Measurements from ENCODE around the gene ISOC2. TPM values are rescaled to one million over a fixed set of nuclear protein-coding genes. Genes with fewer than 3 reads are reported as not detected.

Gene ISOC2
- polyA plus RNA-seq, 3 donors, result 14.8 to 20.2 (median 14.9) TPM

- H3K36me3 ChIP-seq (replicated peaks in 1 of 2; ENCODE audit: control insufficient read depth in 1 of 2, insufficient read depth in 2 of 2, low read length in 2 of 2), result peaks cover 0 to 5% of the 10 kb centered on the region in 2 donors
- TF ChIP-seq CTCF (IDR thresholded peaks at IDR 0.05), result no peak
- no peak for DNase-seq
- Mint-ChIP-seq H3K4me3 (no peak overlapping the region), H3K36me3 (peaks cover 17 to 29% of the 10 kb centered on the region in 2 donors), H3K27me3 (ENCODE audit: low read depth in 3 of 3) (peaks cover 19 to 26% (median 20%) of the 10 kb centered on the region in 3 donors), H3K4me1 (peaks cover 19% of the 10 kb centered on the region), H3K27ac (no peak overlapping the region), H3K9me3 (peaks cover 0 to 14% (median 9%) of the 10 kb centered on the region in 7 donors)
- intact Hi-C loops (cut with micrococcal nuclease), result loop anchor here (10.0 kb wide), 2 partner anchors 162 to 312 kb away; partner anchors contain the start of gene TNNT1 (in 1 of the 2)
- no peak overlapping the region for H3K27ac ChIP-seq (ENCODE audit: low read depth in 1 of 2, low read length in 2 of 2)
- peaks cover 3% of the 10 kb centered on the region for H4K20me1 ChIP-seq (ENCODE audit: insufficient read depth, low read length)
- H3K4me3 ChIP-seq (replicated peaks in 1 of 3; ENCODE audit: low read depth in 2 of 3, low read length in 3 of 3), result no peak overlapping the region
- no peak overlapping the region for H2AFZ ChIP-seq (ENCODE audit: insufficient read depth, low read depth, low read length, poor library complexity, severe bottlenecking)
- no peak overlapping the region for H3K4me2 ChIP-seq (replicated peaks; ENCODE audit: extremely low read depth, low read length, poor library complexity, severe bottlenecking)
- peaks cover 10 to 19% of the 10 kb centered on the region in 2 donors for H3K27me3 ChIP-seq (ENCODE audit: control insufficient read depth in 2 of 2, insufficient read depth in 2 of 2, low read length in 2 of 2)
- H3K9ac ChIP-seq (ENCODE audit: insufficient read depth, low read length, poor library complexity, severe bottlenecking), result no peak overlapping the region
- H3K4me1 ChIP-seq (ENCODE audit: control insufficient read depth in 1 of 2, insufficient read depth in 2 of 2, low read length in 2 of 2), result peaks cover 14 to 22% of the 10 kb centered on the region in 2 donors
- WGBS (ENCODE audit: insufficient coverage), result 94% methylated on average over 12 of the region's 14 CpGs
- H3K79me2 ChIP-seq (ENCODE audit: insufficient read depth, low read length), result no peaks in the 10 kb centered on the region
- H3K9me3 ChIP-seq (replicated peaks in 1 of 2; ENCODE audit: control insufficient read depth in 1 of 2, insufficient read depth in 1 of 2, low read length in 2 of 2), result peaks cover 5 to 7% of the 10 kb centered on the region in 2 donors
Measured at GRCh38 chr19:55456347-55456746, 5.1 kb downstream of the ISOC2 start.

GRCh38 chr19:55455576-55456235 is 5.7 kb downstream of the ISOC2 start:
- H3K4me1 Mint-ChIP-seq, result peaks cover 17% of the 10 kb centered on the region
- Histone ChIP-seq H3K4me1 (ENCODE audit: control insufficient read depth in 1 of 2, insufficient read depth in 2 of 2, low read length in 2 of 2) (peaks cover 7 to 15% of the 10 kb centered on the region in 2 donors), H3K36me3 (replicated peaks in 1 of 2; ENCODE audit: control insufficient read depth in 1 of 2, insufficient read depth in 2 of 2, low read length in 2 of 2) (peaks cover 0 to 5% of the 10 kb centered on the region in 2 donors), H3K27ac (ENCODE audit: low read depth in 1 of 2, low read length in 2 of 2) (no peak overlapping the region), H3K79me2 (ENCODE audit: insufficient read depth, low read length) (no peaks in the 10 kb centered on the region), H4K20me1 (ENCODE audit: insufficient read depth, low read length) (peaks cover 3% of the 10 kb centered on the region), H3K9me3 (replicated peaks in 1 of 2; ENCODE audit: control insufficient read depth in 1 of 2, insufficient read depth in 1 of 2, low read length in 2 of 2) (peaks cover 5 to 7% of the 10 kb centered on the region in 2 donors), H3K27me3 (ENCODE audit: control insufficient read depth in 2 of 2, insufficient read depth in 2 of 2, low read length in 2 of 2) (peaks cover 10 to 24% of the 10 kb centered on the region in 2 donors), H3K4me2 (replicated peaks; ENCODE audit: extremely low read depth, low read length, poor library complexity, severe bottlenecking) (no peak overlapping the region), H2AFZ (ENCODE audit: insufficient read depth, low read depth, low read length, poor library complexity, severe bottlenecking) (no peak overlapping the region), H3K9ac (ENCODE audit: insufficient read depth, low read length, poor library complexity, severe bottlenecking) (no peak overlapping the region), H3K4me3 (replicated peaks in 1 of 3; ENCODE audit: low read depth in 2 of 3, low read length in 3 of 3) (no peak overlapping the region)
- TF ChIP-seq CTCF (IDR thresholded peaks at IDR 0.05), result no peak
- WGBS (ENCODE audit: insufficient coverage), result 63% methylated on average over 9 of the region's 11 CpGs
- peaks cover 0 to 14% (median 9%) of the 10 kb centered on the region in 7 donors for H3K9me3 Mint-ChIP-seq
- H3K36me3 Mint-ChIP-seq, result peaks cover 17 to 29% of the 10 kb centered on the region in 2 donors
- H3K27ac Mint-ChIP-seq, result peak overlapping the region in 1 of 7 donors; percentile 42
- intact Hi-C loops (cut with micrococcal nuclease), result loop anchor here (10.0 kb wide), 2 partner anchors 161 to 311 kb away; partner anchors contain the start of gene TNNT1 (in 1 of the 2)
- no peak overlapping the region for H3K4me3 Mint-ChIP-seq
- peaks cover 22 to 31% (median 25%) of the 10 kb centered on the region in 3 donors for H3K27me3 Mint-ChIP-seq (ENCODE audit: low read depth in 3 of 3)
- DNase-seq, result no peak
